ENCODE measurements around the gene ZNF148.

ZNF148 gene

GRCh38 chr3:125322917-125323316 is 52.2 kb downstream of the ZNF148 start:
- H3K4me1 Mint-ChIP-seq = peaks cover 18% of the 10 kb centered on the region
- H3K27me3 Mint-ChIP-seq = no peaks in the 10 kb centered on the region
- peaks cover 30% of the 10 kb centered on the region for H3K36me3 Mint-ChIP-seq
- H3K4me3 Mint-ChIP-seq = no peak overlapping the region
- peaks cover 12% of the 10 kb centered on the region for H3K9me3 Mint-ChIP-seq
- no peak overlapping the region for H3K27ac Mint-ChIP-seq

GRCh38 chr3:125322166-125322565 is 53.0 kb downstream of the ZNF148 start:
- H3K27me3 Mint-ChIP-seq = no peaks in the 10 kb centered on the region
- no peak overlapping the region for H3K27ac Mint-ChIP-seq
- H3K9me3 Mint-ChIP-seq = peaks cover 12% of the 10 kb centered on the region
- H3K4me1 Mint-ChIP-seq = peaks cover 22% of the 10 kb centered on the region
- peaks cover 27% of the 10 kb centered on the region for H3K36me3 Mint-ChIP-seq
- H3K4me3 Mint-ChIP-seq = no peak overlapping the region

GRCh38 chr3:125319765-125320164 is 55.4 kb downstream of the ZNF148 start:
- peaks cover 7% of the 10 kb centered on the region for H3K9me3 Mint-ChIP-seq
- no peaks in the 10 kb centered on the region for H3K27me3 Mint-ChIP-seq
- H3K36me3 Mint-ChIP-seq = peaks cover 22% of the 10 kb centered on the region
- H3K4me1 Mint-ChIP-seq = peaks cover 28% of the 10 kb centered on the region
- H3K27ac Mint-ChIP-seq = no peak overlapping the region
- no peak overlapping the region for H3K4me3 Mint-ChIP-seq

GRCh38 chr3:125318871-125319270 is 56.3 kb downstream of the ZNF148 start:
- peak overlapping the region; percentile 4 for H3K27ac Mint-ChIP-seq
- H3K9me3 Mint-ChIP-seq = peaks cover 7% of the 10 kb centered on the region
- H3K27me3 Mint-ChIP-seq = no peaks in the 10 kb centered on the region
- no peak overlapping the region for H3K4me3 Mint-ChIP-seq
- peaks cover 20% of the 10 kb centered on the region for H3K36me3 Mint-ChIP-seq
- H3K4me1 Mint-ChIP-seq = peaks cover 32% of the 10 kb centered on the region

- Mint-ChIP-seq H3K27ac (peak overlapping the region; percentile 4), H3K4me3 (no peak overlapping the region), H3K9me3 (peaks cover 7% of the 10 kb centered on the region), H3K36me3 (peaks cover 20% of the 10 kb centered on the region), H3K4me1 (peaks cover 34% of the 10 kb centered on the region), H3K27me3 (no peaks in the 10 kb centered on the region)
Observed at GRCh38 chr3:125318167-125318865, 56.8 kb downstream of the ZNF148 start.

- Mint-ChIP-seq H3K9me3 (peaks cover 7% of the 10 kb centered on the region), H3K4me1 (peaks cover 38% of the 10 kb centered on the region), H3K36me3 (peaks cover 21% of the 10 kb centered on the region), H3K27ac (peak overlapping the region; percentile 4), H3K27me3 (no peaks in the 10 kb centered on the region), H3K4me3 (no peak overlapping the region)
Observed at GRCh38 chr3:125317761-125318160, 57.4 kb downstream of the ZNF148 start.

- peaks cover 25% of the 10 kb centered on the region for H3K36me3 Mint-ChIP-seq
- peaks cover 46% of the 10 kb centered on the region for H3K4me1 Mint-ChIP-seq
- H3K9me3 Mint-ChIP-seq = peaks cover 7% of the 10 kb centered on the region
- H3K27ac Mint-ChIP-seq = peak overlapping the region; percentile 63
- no peak overlapping the region for H3K4me3 Mint-ChIP-seq
- H3K27me3 Mint-ChIP-seq = no peaks in the 10 kb centered on the region
Observed at GRCh38 chr3:125316949-125317348, 58.2 kb downstream of the ZNF148 start.

GRCh38 chr3:125316246-125316645 is 58.9 kb downstream of the ZNF148 start:
- Mint-ChIP-seq H3K27ac (peak overlapping the region; percentile 63), H3K4me3 (no peak overlapping the region), H3K9me3 (peaks cover 7% of the 10 kb centered on the region), H3K36me3 (peaks cover 23% of the 10 kb centered on the region), H3K27me3 (no peaks in the 10 kb centered on the region), H3K4me1 (peaks cover 53% of the 10 kb centered on the region)

- Mint-ChIP-seq H3K27me3 (no peaks in the 10 kb centered on the region), H3K9me3 (peaks cover 7% of the 10 kb centered on the region)
Observed at GRCh38 chr3:125313060-125313635, 62.0 kb downstream of the ZNF148 start.

GRCh38 chr3:125310623-125311081 is 64.5 kb downstream of the ZNF148 start:
- H3K27me3 Mint-ChIP-seq = no peaks in the 10 kb centered on the region
- peak overlapping the region; percentile 93 for H3K27ac Mint-ChIP-seq
- H3K4me1 Mint-ChIP-seq = peaks cover 76% of the 10 kb centered on the region
- H3K4me3 Mint-ChIP-seq = peak overlapping the region; percentile 88
- H3K9me3 Mint-ChIP-seq = no peaks in the 10 kb centered on the region
- H3K36me3 Mint-ChIP-seq = peaks cover 25% of the 10 kb centered on the region

More at GRCh38 chr3:125313060-125313635, 62.0 kb downstream of the ZNF148 start:
- Mint-ChIP-seq H3K4me3 (no peak overlapping the region), H3K4me1 (peaks cover 76% of the 10 kb centered on the region), H3K27ac (peak overlapping the region; percentile 86), H3K36me3 (peaks cover 31% of the 10 kb centered on the region)

- H3K27ac Mint-ChIP-seq = no peak overlapping the region
Observed at GRCh38 chr3:125309476-125309875, 65.6 kb downstream of the ZNF148 start.

GRCh38 chr3:125306620-125307019 is 68.5 kb downstream of the ZNF148 start:
- Mint-ChIP-seq H3K27ac (no peak overlapping the region), H3K36me3 (peaks cover 28% of the 10 kb centered on the region), H3K4me3 (no peak overlapping the region), H3K9me3 (no peaks in the 10 kb centered on the region), H3K27me3 (no peaks in the 10 kb centered on the region), H3K4me1 (peaks cover 74% of the 10 kb centered on the region)

More at GRCh38 chr3:125309476-125309875, 65.6 kb downstream of the ZNF148 start:
- H3K4me1 Mint-ChIP-seq = peaks cover 80% of the 10 kb centered on the region
- no peaks in the 10 kb centered on the region for H3K9me3 Mint-ChIP-seq
- no peaks in the 10 kb centered on the region for H3K27me3 Mint-ChIP-seq
- peaks cover 25% of the 10 kb centered on the region for H3K36me3 Mint-ChIP-seq
- H3K4me3 Mint-ChIP-seq = peak overlapping the region; percentile 76

- H3K27me3 Mint-ChIP-seq = no peaks in the 10 kb centered on the region
- H3K4me1 Mint-ChIP-seq = peaks cover 51% of the 10 kb centered on the region
- H3K36me3 Mint-ChIP-seq = peaks cover 16% of the 10 kb centered on the region
- H3K27ac Mint-ChIP-seq = no peak overlapping the region
- no peak overlapping the region for H3K4me3 Mint-ChIP-seq
- H3K9me3 Mint-ChIP-seq = no peaks in the 10 kb centered on the region
Observed at GRCh38 chr3:125302932-125303331, 72.2 kb downstream of the ZNF148 start.

GRCh38 chr3:125300416-125300815 is 74.7 kb downstream of the ZNF148 start:
- Mint-ChIP-seq H3K36me3 (peaks cover 10% of the 10 kb centered on the region), H3K4me3 (no peak overlapping the region), H3K27ac (no peak overlapping the region), H3K27me3 (no peaks in the 10 kb centered on the region), H3K4me1 (peaks cover 48% of the 10 kb centered on the region), H3K9me3 (no peaks in the 10 kb centered on the region)

- no peaks in the 10 kb centered on the region for H3K27me3 Mint-ChIP-seq
- H3K36me3 Mint-ChIP-seq = peaks cover 7% of the 10 kb centered on the region
- H3K4me1 Mint-ChIP-seq = peaks cover 76% of the 10 kb centered on the region
- no peaks in the 10 kb centered on the region for H3K9me3 Mint-ChIP-seq
- H3K4me3 Mint-ChIP-seq = no peak overlapping the region
- no peak overlapping the region for H3K27ac Mint-ChIP-seq
Observed at GRCh38 chr3:125294411-125294810, 80.7 kb downstream of the ZNF148 start.

GRCh38 chr3:125292015-125292414 is 83.1 kb downstream of the ZNF148 start:
- Mint-ChIP-seq H3K36me3 (peaks cover 19% of the 10 kb centered on the region), H3K4me1 (peaks cover 77% of the 10 kb centered on the region)

More at GRCh38 chr3:125292015-125292414, 83.1 kb downstream of the ZNF148 start:
- H3K4me3 Mint-ChIP-seq = no peak overlapping the region
- no peak overlapping the region for H3K27ac Mint-ChIP-seq
- H3K27me3 Mint-ChIP-seq = no peaks in the 10 kb centered on the region
- H3K9me3 Mint-ChIP-seq = no peaks in the 10 kb centered on the region

Data from activated naive CD4-positive, alpha-beta T cell treated with anti-CD3 and anti-CD28 coated beads, Interleukin-2, amount 50 U/mL, for 24 hours (primary cell).